Measurements from ENCODE around the gene RUVBL1. TPM values are rescaled to one million over a fixed set of nuclear protein-coding genes. Genes with fewer than 3 reads are reported as not detected.

Gene RUVBL1
- total RNA-seq, 4 donors from 2014 or later, result 19.4 to 27.8 (median 26.7) TPM

- no peak overlapping the region for H3K4me3 ChIP-seq
- no peaks in the 10 kb centered on the region for H3K27me3 ChIP-seq
- no peak for ATAC-seq
- no peaks in the 10 kb centered on the region for H3K9me3 ChIP-seq
- TF ChIP-seq POLR2A (IDR thresholded peaks at IDR 0.05), result no peak
- H3K4me1 ChIP-seq, result peaks cover 0 to 17% (median 0%) of the 10 kb centered on the region in 3 donors
- WGBS, 2 donors (ENCODE audit: low coverage in 1 of 2), result 70 to 93% methylated on average over 2 to 3 of the region's 5 CpGs
- peaks cover 0 to 12% of the 10 kb centered on the region in 2 donors for H3K36me3 ChIP-seq
- no peak overlapping the region for H3K27ac ChIP-seq
Measured at GRCh38 chr3:128167973-128168674, 44.5 kb upstream of the RUVBL1 start.

GRCh38 chr3:128167646-128167972 lies 44.0 kb upstream of the RUVBL1 start:
- Histone ChIP-seq H3K36me3 (peaks cover 0 to 12% of the 10 kb centered on the region in 2 donors), H3K27me3 (no peaks in the 10 kb centered on the region), H3K4me3 (no peak overlapping the region), H3K27ac (no peak overlapping the region), H3K4me1 (peaks cover 0 to 17% (median 0%) of the 10 kb centered on the region in 3 donors), H3K9me3 (no peaks in the 10 kb centered on the region)
- 88 to 97% methylated on average over 8 of the region's 8 CpGs for WGBS, 2 donors (ENCODE audit: low coverage in 1 of 2)
- TF ChIP-seq CTCF (IDR thresholded peaks at IDR 0.05) (no peak), POLR2A (IDR thresholded peaks at IDR 0.05) (no peak), EP300 (IDR thresholded peaks at IDR 0.05) (no peak), POLR2AphosphoS5 (IDR thresholded peaks at IDR 0.05) (no peak)
- no peak for ATAC-seq

- TF ChIP-seq POLR2AphosphoS5 (IDR thresholded peaks at IDR 0.05) (no peak), CTCF (IDR thresholded peaks at IDR 0.05) (no peak), POLR2A (IDR thresholded peaks at IDR 0.05) (no peak), EP300 (IDR thresholded peaks at IDR 0.05) (no peak)
- H3K4me1 ChIP-seq, result peaks cover 0 to 17% (median 0%) of the 10 kb centered on the region in 3 donors
- no peak overlapping the region for H3K4me3 ChIP-seq
- WGBS, 2 donors (ENCODE audit: low coverage in 1 of 2), result 81 to 92% methylated on average over 3 to 4 of the region's 5 CpGs
- no peak overlapping the region for H3K27ac ChIP-seq
- no peak for ATAC-seq
- H3K9me3 ChIP-seq, result no peaks in the 10 kb centered on the region
- H3K36me3 ChIP-seq, result peaks cover 0 to 17% of the 10 kb centered on the region in 2 donors
- no peaks in the 10 kb centered on the region for H3K27me3 ChIP-seq
Measured at GRCh38 chr3:128166971-128167453, 43.4 kb upstream of the RUVBL1 start.

GRCh38 chr3:128163432-128163831 lies 39.8 kb upstream of the RUVBL1 start:
- Histone ChIP-seq H3K4me3 (no peak overlapping the region), H3K4me1 (peaks cover 0 to 6% (median 0%) of the 10 kb centered on the region in 3 donors), H3K36me3 (peaks cover 0 to 17% of the 10 kb centered on the region in 2 donors), H3K27ac (no peak overlapping the region), H3K9me3 (no peaks in the 10 kb centered on the region), H3K27me3 (no peaks in the 10 kb centered on the region)
- no peak for ATAC-seq
- TF ChIP-seq POLR2A (IDR thresholded peaks at IDR 0.05), result no peak
- TF ChIP-seq CTCF (IDR thresholded peaks at IDR 0.05), result no peak
- no peak for TF ChIP-seq EP300 (IDR thresholded peaks at IDR 0.05)
- TF ChIP-seq POLR2AphosphoS5 (IDR thresholded peaks at IDR 0.05), result no peak
- 70 to 92% methylated on average over 5 of the region's 5 CpGs for WGBS, 2 donors (ENCODE audit: low coverage in 1 of 2)

GRCh38 chr3:128160661-128161060 lies 37.0 kb upstream of the RUVBL1 start:
- TF ChIP-seq POLR2AphosphoS5 (IDR thresholded peaks at IDR 0.05), result no peak
- no peak for TF ChIP-seq EP300 (IDR thresholded peaks at IDR 0.05)
- no peak for TF ChIP-seq POLR2A (IDR thresholded peaks at IDR 0.05)
- no peak for TF ChIP-seq CTCF (IDR thresholded peaks at IDR 0.05)
- Histone ChIP-seq H3K27me3 (no peaks in the 10 kb centered on the region), H3K36me3 (peaks cover 0 to 23% of the 10 kb centered on the region in 2 donors), H3K4me3 (no peak overlapping the region), H3K4me1 (no peaks in the 10 kb centered on the region), H3K27ac (no peak overlapping the region), H3K9me3 (no peaks in the 10 kb centered on the region)
- no peak for ATAC-seq
- WGBS, 2 donors (ENCODE audit: low coverage in 1 of 2), result 73 to 92% methylated on average over 4 to 5 of the region's 5 CpGs
